ENCODE measurements around the gene PRAF2.

The PRAF2 gene

DNA sequence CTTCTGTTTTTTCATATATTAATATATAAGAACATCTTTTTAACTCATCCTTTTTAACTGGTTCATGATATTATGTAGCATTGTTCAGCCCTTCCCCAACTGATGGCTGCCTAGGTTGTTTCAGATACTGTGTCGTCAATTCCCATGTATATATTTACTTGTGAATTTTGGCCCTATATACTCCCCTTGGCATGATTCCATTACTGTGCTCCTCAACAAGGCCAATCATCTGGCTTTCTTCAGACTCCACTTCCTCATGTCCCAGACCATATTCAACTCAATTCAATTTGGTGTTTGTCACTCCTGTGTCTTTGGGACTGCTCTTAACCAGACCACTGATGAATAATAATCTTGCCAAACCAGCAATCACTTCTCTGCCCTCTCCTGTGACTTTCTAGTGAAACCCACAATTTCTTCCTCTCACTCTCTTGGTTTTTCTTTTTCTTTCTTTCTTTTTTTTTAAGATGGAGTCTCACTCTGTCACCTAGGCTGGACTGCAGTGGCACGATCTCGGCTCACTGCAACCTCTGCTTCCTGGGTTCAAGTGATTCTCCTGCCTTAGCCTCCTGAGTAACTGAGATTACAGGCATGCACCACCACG, 8.6 kb upstream of the PRAF2 start:
- in situ Hi-C loops (cut with HindIII; ENCODE audit: low pct_ligation_motif_present, low sequenced_read_pairs): no loop called here
- no peak overlapping the region for H3K4me3 ChIP-seq (ENCODE audit: low read depth, low read length)
- TF ChIP-seq, protein P1, sequence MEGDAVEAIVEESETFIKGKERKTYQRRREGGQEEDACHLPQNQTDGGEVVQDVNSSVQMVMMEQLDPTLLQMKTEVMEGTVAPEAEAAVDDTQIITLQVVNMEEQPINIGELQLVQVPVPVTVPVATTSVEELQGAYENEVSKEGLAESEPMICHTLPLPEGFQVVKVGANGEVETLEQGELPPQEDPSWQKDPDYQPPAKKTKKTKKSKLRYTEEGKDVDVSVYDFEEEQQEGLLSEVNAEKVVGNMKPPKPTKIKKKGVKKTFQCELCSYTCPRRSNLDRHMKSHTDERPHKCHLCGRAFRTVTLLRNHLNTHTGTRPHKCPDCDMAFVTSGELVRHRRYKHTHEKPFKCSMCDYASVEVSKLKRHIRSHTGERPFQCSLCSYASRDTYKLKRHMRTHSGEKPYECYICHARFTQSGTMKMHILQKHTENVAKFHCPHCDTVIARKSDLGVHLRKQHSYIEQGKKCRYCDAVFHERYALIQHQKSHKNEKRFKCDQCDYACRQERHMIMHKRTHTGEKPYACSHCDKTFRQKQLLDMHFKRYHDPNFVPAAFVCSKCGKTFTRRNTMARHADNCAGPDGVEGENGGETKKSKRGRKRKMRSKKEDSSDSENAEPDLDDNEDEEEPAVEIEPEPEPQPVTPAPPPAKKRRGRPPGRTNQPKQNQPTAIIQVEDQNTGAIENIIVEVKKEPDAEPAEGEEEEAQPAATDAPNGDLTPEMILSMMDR (IDR thresholded peaks at IDR 0.05; ENCODE audit: low read depth, low read length, missing control alignments): no peak
- no peaks in the 10 kb centered on the region for H3K36me3 ChIP-seq (replicated peaks)
- no peak for DNase-seq
- no peak overlapping the region for H3K27ac ChIP-seq
- H3K27me3 ChIP-seq (replicated peaks): no peaks in the 10 kb centered on the region

DNA sequence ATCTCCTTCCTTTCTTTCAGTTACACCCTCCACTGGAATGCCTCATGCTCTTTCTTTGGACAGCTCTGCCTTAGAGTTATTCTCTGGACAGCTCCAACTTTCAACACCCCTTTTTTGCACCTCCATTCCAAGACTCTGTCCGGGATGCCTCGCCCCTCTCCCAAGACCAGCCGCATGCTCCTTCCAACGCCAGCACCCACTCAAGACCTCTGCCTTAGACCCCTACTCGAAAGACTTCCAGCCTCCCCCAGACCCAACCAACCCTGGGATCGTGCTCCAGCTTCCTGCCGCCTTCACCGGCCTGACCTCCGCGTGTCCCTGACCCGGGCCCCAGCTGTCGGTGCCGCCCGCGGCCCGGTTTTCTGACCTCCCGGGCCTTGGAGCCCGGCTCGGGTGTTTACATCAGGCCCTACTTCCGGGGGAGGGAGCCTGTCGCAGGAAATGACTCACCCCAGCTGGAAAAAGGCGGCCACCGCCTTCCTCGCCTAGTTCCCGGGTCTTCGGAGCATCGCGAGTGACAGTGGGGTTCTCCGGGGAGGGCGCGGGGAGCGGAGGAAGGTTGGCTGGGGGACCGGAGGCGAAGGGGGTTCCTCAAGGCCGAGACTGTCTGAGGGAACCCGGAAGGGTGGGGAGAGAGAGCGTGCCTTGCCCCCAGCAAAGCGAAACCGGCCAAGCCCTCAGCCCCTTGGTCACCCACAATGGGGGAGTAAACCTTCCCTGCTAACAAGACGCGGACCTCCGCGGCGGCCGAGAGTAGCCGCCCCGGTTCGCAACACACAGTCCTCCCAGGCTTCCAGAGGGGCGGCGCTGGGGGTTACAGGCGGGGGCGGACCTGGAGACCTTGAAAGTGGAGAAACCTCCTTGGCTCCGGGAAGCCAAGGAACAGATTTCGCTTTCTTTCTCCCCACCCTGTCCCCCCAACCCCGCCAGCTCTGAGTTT, 6.0 kb upstream of the PRAF2 start, which contains the start of gene WDR45:
TSS of gene WDR45 (minus strand) at position 399 of the 940 bp plus-strand sequence. CDS start 1,792 bp downstream, outside the sequence.
- Histone ChIP-seq H3K27me3 (replicated peaks) (no peaks in the 10 kb centered on the region), H3K36me3 (replicated peaks) (no peaks in the 10 kb centered on the region), H3K27ac (peak within 1 kb of the TSS; percentile 48), H3K4me3 (ENCODE audit: low read depth, low read length) (peak within 1 kb of the TSS; percentile 66)
- in situ Hi-C loops (cut with HindIII; ENCODE audit: low pct_ligation_motif_present, low sequenced_read_pairs): no loop called here
- DNase-seq: peak; percentile 48
- TF ChIP-seq, protein P1 (IDR thresholded peaks at IDR 0.05; ENCODE audit: low read depth, low read length, missing control alignments): no peak

DNA sequence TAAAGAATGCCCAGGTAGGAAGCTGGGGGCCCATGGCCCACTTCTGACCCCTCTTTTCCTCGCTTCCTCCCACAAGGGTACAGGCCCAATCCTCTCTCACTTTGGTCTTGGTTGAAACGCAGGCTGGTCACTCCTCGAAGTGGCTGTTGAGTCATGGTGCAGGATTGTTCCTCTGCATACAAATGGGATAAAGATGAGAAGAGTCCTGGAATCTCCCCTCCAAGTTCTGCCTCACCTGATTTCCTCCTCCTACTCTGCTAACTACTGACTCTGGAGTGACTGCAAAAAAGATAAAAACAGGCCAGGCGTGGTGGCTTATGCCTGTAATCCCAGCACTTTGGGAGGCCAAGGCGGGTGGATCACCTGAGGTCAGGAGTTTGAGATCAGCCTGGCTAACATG, 4.1 kb upstream of the PRAF2 start:
- Histone ChIP-seq H3K4me3 (ENCODE audit: low read depth, low read length) (no peak overlapping the region), H3K27me3 (replicated peaks) (no peaks in the 10 kb centered on the region), H3K27ac (no peak overlapping the region), H3K36me3 (replicated peaks) (no peaks in the 10 kb centered on the region)
- DNase-seq: no peak
- in situ Hi-C loops (cut with HindIII; ENCODE audit: low pct_ligation_motif_present, low sequenced_read_pairs): no loop called here
- TF ChIP-seq, protein P1 (IDR thresholded peaks at IDR 0.05; ENCODE audit: low read depth, low read length, missing control alignments): no peak

DNA sequence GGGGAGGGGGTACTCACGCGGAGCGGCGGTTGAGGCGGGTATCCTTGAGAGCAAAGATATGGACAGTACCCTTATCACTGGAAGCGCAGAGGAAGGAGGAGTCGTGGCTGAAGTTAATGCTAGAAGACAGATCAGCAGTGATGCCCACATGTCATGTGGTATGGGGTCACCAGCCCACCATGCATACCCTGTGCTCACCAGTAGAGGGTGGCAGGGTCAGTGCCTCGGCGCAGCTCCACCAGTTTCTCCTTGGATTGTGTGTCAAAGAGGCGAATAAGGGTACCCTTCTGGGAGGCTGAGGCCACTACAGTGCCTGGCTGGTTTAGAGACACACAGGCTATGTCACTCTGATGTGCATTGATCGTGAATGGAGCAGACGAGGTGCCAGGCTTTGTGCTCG, 1.5 kb upstream of the PRAF2 start:
- TF ChIP-seq, protein P1 (IDR thresholded peaks at IDR 0.05; ENCODE audit: low read depth, low read length, missing control alignments): no peak
- no peak overlapping the region for H3K27ac ChIP-seq
- H3K4me3 ChIP-seq (ENCODE audit: low read depth, low read length): no peak overlapping the region
- DNase-seq: no peak
- H3K36me3 ChIP-seq (replicated peaks): no peaks in the 10 kb centered on the region
- H3K27me3 ChIP-seq (replicated peaks): no peaks in the 10 kb centered on the region
- in situ Hi-C loops (cut with HindIII; ENCODE audit: low pct_ligation_motif_present, low sequenced_read_pairs): no loop called here

DNA sequence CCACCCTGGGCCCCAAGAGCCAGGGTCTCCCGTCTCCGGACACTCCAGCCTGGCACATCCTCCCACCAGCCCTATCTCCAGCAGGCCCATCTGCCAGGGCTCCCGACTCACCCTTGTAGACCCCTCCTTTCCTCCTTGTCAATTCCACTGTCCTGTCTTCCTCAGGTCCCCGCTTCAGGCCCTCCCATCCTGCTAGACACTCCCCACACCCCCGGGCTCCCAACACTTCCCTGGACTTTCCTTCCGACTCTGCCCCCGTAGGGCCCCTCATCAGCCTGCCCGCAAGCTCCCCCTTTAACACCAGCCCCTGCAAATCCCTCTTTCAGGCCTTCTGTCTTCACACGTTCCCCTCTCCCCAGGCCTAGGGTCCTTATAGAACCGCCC, 1.1 kb downstream of the PRAF2 start:
- in situ Hi-C loops (cut with HindIII; ENCODE audit: low pct_ligation_motif_present, low sequenced_read_pairs): no loop called here
- TF ChIP-seq, protein P1 (IDR thresholded peaks at IDR 0.05; ENCODE audit: low read depth, low read length, missing control alignments): no peak
- no peak for DNase-seq
- Histone ChIP-seq H3K36me3 (replicated peaks) (no peaks in the 10 kb centered on the region), H3K27me3 (replicated peaks) (no peaks in the 10 kb centered on the region), H3K4me3 (ENCODE audit: low read depth, low read length) (peak overlapping the region; percentile 79), H3K27ac (no peak overlapping the region)

Measured in brain microvascular endothelial cell (primary cell).